Activated naive CD8-positive, alpha-beta T cell treated with anti-CD3 and anti-CD28 coated beads, Interleukin-2, amount 10 ng/mL, durations not matched to agents 7 days and 5 days (primary cell): ENCODE data around the gene NECTIN2. TPM values are rescaled to one million over a fixed set of nuclear protein-coding genes. Genes with fewer than 3 reads are reported as not detected.
A peak's percentile ranks its signal among the peaks of the same experiment; 100 is the strongest.
"Not testable (repeated sequence)": the region's sequence is repeated elsewhere in the genome, so short reads cannot be mapped to it uniquely, and the experiment has no call there.

Experiments
- ATAC-seq: fragments of 150-1000 bp; cut with Tn5 transposase; one replicate; pipeline ENCODE4 v1.10.0; 2021; ENCODE audit warnings: low read depth, moderate library complexity
- POLR2A ChIA-PET: fragments of 350-600 bp; sonication (Branson Sonifier 250); formaldehyde crosslinking; loops from one replicate; lab custom pipeline; 2021; ENCODE audit warnings: antibody characterized with exemption; lab: Charles Lee
- DNase-seq: peaks from one replicate; pipeline ENCODE4 v3.0.0; 2021
- H3K27ac Mint-ChIP-seq: one replicate; pipeline ENCODE4 v1.8.0; 2022; ENCODE audit warnings: mild to moderate bottlenecking, mixed read lengths
- H3K27me3 Mint-ChIP-seq: one replicate; pipeline ENCODE4 v1.8.0; 2022; ENCODE audit warnings: mild to moderate bottlenecking, moderate library complexity, mixed read lengths
- H3K36me3 Mint-ChIP-seq: one replicate; pipeline ENCODE4 v1.8.0; 2021; ENCODE audit warnings: mild to moderate bottlenecking, mixed read lengths
- H3K4me1 Mint-ChIP-seq: one replicate; pipeline ENCODE4 v1.8.0; 2021; ENCODE audit warnings: mixed read lengths
- H3K4me3 Mint-ChIP-seq: one replicate; pipeline ENCODE4 v1.8.0; 2022; ENCODE audit warnings: mild to moderate bottlenecking, moderate library complexity, mixed read lengths
- H3K9me3 Mint-ChIP-seq: one replicate; pipeline ENCODE4 v1.8.0; 2021; ENCODE audit warnings: mixed read lengths
- total RNA-seq, 2 experiments: library from RNA; stranded (reverse); gene quantifications; one replicate each; pipeline ENCODE4 v1.2.3, GENCODE V29; 2021

Gene NECTIN2
- total RNA-seq, 2 experiments from 2014 or later: 1.9 to 2.4 TPM

DNA sequence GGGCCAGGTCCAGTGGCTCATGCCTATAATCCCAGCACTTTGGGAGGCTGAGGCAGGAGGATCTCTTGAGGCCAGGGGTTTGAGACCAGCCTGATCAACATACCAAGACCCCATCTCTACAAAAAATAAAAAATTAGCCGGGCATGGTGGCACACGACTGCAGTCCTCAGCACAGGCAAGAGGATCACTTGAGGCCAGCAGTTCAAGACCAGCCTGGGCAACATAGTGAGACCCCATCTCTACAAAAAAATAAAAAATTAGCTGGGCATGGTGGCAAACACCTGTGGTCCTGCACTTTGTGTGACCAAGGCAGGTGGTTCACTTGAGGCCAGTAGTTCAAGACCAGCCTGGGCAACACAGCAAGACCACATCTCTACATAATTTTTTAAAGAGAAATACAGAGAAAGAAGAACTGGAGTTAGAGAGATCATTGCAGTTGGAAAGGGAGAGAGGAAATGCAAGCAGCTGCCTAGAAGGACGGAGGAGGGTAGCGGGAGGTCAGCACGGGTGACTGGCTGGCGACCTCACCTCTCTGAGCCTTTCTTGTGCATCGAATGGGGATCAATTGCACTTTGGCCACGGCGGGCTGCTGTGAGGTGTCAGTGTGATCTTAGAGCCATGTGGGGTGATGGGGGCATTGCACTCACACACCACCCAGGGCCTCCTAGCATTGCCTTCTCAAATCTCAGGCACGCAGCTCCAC, 23.3 kb upstream of the NECTIN2 start:
- H3K36me3 Mint-ChIP-seq: no peaks in the 10 kb centered on the region
- no peaks in the 10 kb centered on the region for H3K9me3 Mint-ChIP-seq
- ATAC-seq (no peak), DNase-seq (no peak)
- POLR2A ChIA-PET: no interaction called here
- no peak overlapping the region for H3K4me3 Mint-ChIP-seq
- H3K27ac Mint-ChIP-seq: no peak overlapping the region
- H3K4me1 Mint-ChIP-seq: no peaks in the 10 kb centered on the region
- peaks cover 10% of the 10 kb centered on the region for H3K27me3 Mint-ChIP-seq

GRCh38 chr19:44823373-44823698, 22.8 kb upstream of the NECTIN2 start:
- H3K27ac Mint-ChIP-seq: no peak overlapping the region
- POLR2A ChIA-PET: interaction anchor here (0.6 kb wide), 1 partner anchor 99 kb away, joined by 4 read pairs; no protein-coding TSS in a partner anchor
- H3K9me3 Mint-ChIP-seq: no peaks in the 10 kb centered on the region
- no peak overlapping the region for H3K4me3 Mint-ChIP-seq
- DNase-seq (no peak), ATAC-seq (no peak)
- no peaks in the 10 kb centered on the region for H3K4me1 Mint-ChIP-seq
- no peaks in the 10 kb centered on the region for H3K36me3 Mint-ChIP-seq
- peaks cover 10% of the 10 kb centered on the region for H3K27me3 Mint-ChIP-seq

DNA sequence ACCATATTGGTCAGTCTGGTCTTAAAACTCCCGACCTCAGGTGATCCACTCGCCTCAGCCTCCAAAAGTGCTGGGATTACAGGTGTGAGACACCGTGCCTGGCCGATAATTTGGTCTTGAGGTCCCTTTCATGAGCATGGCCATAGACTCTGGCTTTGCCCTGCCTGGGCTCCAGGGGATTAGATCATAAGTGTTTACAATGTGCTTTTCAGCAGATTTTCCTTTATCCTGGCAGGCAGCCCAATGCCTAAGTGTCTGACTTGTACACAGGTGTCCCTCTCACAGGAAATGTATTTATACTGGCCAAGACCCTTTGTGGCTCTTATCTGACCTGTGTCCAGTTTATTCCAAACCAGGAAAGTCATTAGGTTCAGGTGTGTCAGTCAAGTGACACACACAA, 21.3 kb upstream of the NECTIN2 start:
- Mint-ChIP-seq H3K27ac (no peak overlapping the region), H3K4me1 (no peaks in the 10 kb centered on the region), H3K27me3 (peaks cover 10% of the 10 kb centered on the region), H3K9me3 (no peaks in the 10 kb centered on the region), H3K36me3 (no peaks in the 10 kb centered on the region), H3K4me3 (no peak overlapping the region)
- DNase-seq: no peak
- POLR2A ChIA-PET: no interaction called here
- no peak for ATAC-seq

DNA sequence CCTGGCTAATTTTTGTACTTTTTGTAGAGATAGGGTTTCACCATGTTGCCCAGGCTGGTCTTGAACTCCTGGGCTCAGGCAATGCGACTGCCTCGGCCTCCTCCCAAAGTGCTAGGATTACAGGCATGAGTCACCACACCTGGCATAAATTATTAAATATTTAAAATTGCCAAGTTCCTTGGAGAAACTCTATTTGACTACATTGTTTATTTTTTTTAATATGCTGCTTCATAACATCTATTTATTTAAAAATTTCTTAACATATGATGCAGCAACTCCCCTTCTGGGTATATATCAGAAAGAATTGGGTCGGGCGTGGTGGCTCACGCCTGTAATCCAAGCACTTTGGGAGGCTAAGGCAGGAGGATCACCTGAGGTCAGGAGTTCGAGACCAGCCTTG, 13.2 kb upstream of the NECTIN2 start:
- H3K36me3 Mint-ChIP-seq, H3K4me3 Mint-ChIP-seq, H3K27ac Mint-ChIP-seq, H3K9me3 Mint-ChIP-seq, H3K27me3 Mint-ChIP-seq, ATAC-seq, DNase-seq, H3K4me1 Mint-ChIP-seq, POLR2A ChIA-PET: not testable (repeated sequence)

DNA sequence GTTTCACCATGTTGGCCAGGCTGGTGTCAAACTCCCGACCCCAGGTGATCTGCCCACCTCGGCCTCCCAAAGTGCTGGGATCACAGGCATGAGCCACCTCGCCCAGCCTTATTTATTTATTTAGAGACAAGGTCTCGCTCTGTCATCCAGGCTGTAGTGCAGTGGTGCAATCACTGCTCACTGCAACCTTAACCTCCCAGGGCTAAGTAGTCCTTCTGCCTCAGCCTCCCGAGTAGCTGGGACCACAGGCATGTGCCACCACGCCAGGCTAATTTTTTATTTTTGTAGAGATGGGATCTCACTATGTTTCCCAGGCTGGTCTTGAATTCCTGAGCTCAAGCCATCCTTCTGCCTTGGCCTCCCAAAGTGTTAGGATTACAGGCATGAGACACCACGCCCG, 11.7 kb upstream of the NECTIN2 start:
- H3K27ac Mint-ChIP-seq, POLR2A ChIA-PET, H3K9me3 Mint-ChIP-seq, ATAC-seq, H3K27me3 Mint-ChIP-seq, DNase-seq, H3K4me3 Mint-ChIP-seq, H3K36me3 Mint-ChIP-seq, H3K4me1 Mint-ChIP-seq: not testable (repeated sequence)

GRCh38 chr19:44839276-44839675, 6.8 kb upstream of the NECTIN2 start:
- no peak for DNase-seq
- POLR2A ChIA-PET: no interaction called here
- H3K36me3 Mint-ChIP-seq: no peaks in the 10 kb centered on the region
- H3K4me3 Mint-ChIP-seq: no peak overlapping the region
- H3K9me3 Mint-ChIP-seq: no peaks in the 10 kb centered on the region
- no peak overlapping the region for H3K27ac Mint-ChIP-seq
- peaks cover 1% of the 10 kb centered on the region for H3K27me3 Mint-ChIP-seq
- ATAC-seq: no peak
- peaks cover 4% of the 10 kb centered on the region for H3K4me1 Mint-ChIP-seq

DNA sequence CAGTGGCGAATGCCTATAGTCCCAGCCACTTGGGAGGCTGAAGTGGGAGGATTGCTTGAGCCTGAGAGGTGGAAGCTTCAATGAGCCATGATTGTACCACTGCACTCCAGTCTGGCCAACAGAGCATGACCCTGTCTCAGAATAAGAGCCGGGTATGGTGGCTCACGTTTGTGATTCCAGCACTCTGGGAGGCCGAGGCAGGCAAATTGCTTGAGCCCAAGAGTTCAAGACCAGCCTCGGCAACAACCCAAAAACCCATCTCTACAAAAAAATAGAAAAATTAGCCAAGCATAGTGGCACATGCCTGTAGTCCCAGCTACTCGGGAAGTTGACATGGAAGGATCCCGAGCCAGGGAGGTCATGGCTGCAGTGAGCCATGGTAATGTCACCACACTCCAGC, 5.3 kb upstream of the NECTIN2 start:
- Mint-ChIP-seq H3K9me3 (no peaks in the 10 kb centered on the region), H3K27me3 (peaks cover 4% of the 10 kb centered on the region), H3K27ac (no peak overlapping the region), H3K4me3 (no peak overlapping the region), H3K36me3 (no peaks in the 10 kb centered on the region), H3K4me1 (peaks cover 11% of the 10 kb centered on the region)
- POLR2A ChIA-PET: no interaction called here
- ATAC-seq (no peak), DNase-seq (no peak)

DNA sequence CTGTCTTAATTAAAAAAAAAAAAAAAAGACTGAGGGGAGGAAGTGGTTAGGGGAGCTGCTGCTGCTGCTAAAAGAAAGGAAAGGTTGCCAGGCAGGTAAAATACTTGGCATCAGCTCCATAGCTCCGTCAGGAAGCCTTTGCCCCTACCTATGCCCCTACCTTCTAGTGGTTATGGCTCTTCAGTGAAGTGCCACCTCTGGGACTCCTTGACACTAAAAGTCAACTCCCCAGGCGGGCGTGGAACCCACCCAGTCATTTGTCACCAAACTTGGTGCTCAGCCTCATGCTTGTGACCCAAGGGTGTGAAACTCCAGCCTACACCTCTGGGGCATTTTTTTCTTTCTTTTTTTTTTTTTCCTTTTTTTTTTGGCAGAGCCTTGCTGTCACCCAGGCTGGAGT, 4.9 kb upstream of the NECTIN2 start:
- DNase-seq (no peak), ATAC-seq (no peak)
- Mint-ChIP-seq H3K9me3 (no peaks in the 10 kb centered on the region), H3K4me3 (no peak overlapping the region), H3K27me3 (peaks cover 2% of the 10 kb centered on the region), H3K27ac (no peak overlapping the region), H3K36me3 (no peaks in the 10 kb centered on the region), H3K4me1 (peaks cover 11% of the 10 kb centered on the region)
- POLR2A ChIA-PET: interaction anchor here (0.7 kb wide), 1 partner anchor 198 kb away, joined by 3 read pairs; the partner anchor contains the start of gene CLASRP

DNA sequence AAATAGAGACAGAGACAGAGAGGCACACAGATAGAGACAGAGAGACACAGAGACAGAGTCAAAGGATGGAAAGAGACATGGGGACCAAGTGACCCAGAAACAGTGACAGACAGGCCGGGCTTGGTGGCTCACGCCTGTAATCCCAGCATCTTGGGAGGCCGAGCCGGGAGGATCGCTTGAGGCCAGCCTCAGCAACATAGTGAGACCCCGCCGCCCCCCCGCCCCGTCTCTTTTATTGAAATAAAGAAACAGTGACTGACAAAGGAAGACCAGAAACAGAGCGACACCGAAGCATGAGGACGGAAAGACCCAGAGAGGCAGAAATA, 848 bp upstream of the NECTIN2 start:
- DNase-seq (no peak), ATAC-seq (no peak)
- H3K9me3 Mint-ChIP-seq: no peaks in the 10 kb centered on the region
- POLR2A ChIA-PET: no interaction called here
- peaks cover 31% of the 10 kb centered on the region for H3K27me3 Mint-ChIP-seq
- peak overlapping the region; percentile 85 for H3K4me3 Mint-ChIP-seq
- peaks cover 17% of the 10 kb centered on the region for H3K4me1 Mint-ChIP-seq
- H3K36me3 Mint-ChIP-seq: no peaks in the 10 kb centered on the region
- peak overlapping the region; percentile 87 for H3K27ac Mint-ChIP-seq

GRCh38 chr19:44846455-44847143, 502 bp downstream of the NECTIN2 start:
- DNase-seq (peak; percentile 36), ATAC-seq (no peak)
- POLR2A ChIA-PET: no interaction called here
- Mint-ChIP-seq H3K4me1 (peaks cover 18% of the 10 kb centered on the region), H3K27ac (peak overlapping the region; percentile 27), H3K36me3 (no peaks in the 10 kb centered on the region), H3K4me3 (peak overlapping the region; percentile 85), H3K9me3 (no peaks in the 10 kb centered on the region), H3K27me3 (peaks cover 33% of the 10 kb centered on the region)

DNA sequence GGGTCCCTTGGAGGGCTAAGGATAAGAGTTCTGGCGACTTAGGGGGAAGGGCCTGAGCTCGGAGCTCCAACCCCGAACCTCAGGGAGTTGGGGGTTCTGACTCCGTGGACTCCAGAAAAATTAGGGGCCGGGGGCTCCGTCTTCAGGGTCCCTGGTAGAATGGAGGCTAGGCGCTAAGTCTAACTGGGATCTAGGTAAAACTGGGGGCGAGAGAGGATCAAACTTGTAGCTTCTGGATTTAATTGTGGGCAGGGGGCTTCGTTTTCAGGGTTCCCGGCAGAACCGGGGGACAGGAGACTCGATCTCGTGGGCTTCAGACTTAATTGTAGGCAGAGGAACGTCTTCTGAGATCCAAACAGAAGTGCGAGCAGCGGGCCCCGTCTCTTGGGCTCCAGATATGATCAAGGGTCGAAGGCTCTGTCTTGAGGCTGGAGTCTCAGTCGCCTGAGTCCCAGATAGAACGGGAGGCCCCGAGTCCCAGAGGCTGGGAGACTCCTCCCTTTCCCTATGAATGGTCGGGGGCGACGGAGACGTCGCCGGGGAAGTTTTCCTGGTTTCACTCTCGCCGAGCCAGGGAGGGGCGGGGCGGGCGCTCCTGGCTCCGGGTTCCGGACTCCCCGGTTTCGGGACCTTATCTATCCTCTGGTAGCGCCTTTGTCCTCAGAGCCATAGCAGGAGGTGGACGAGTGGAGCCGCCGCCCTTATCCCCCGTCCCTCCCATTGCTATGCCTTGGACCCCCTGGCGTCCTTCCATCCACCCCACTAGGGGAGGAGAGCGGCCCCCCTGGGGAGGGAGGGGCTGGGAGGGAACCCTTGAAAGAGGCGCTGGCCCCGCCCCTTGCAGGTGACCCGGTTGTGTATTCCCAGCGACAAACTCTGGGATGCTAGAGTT, 1.3 kb downstream of the NECTIN2 start:
- H3K27me3 Mint-ChIP-seq: peaks cover 36% of the 10 kb centered on the region
- DNase-seq (peak; percentile 32), ATAC-seq (no peak)
- POLR2A ChIA-PET: no interaction called here
- H3K9me3 Mint-ChIP-seq: no peaks in the 10 kb centered on the region
- H3K36me3 Mint-ChIP-seq: no peaks in the 10 kb centered on the region
- peak overlapping the region; percentile 73 for H3K4me3 Mint-ChIP-seq
- peaks cover 20% of the 10 kb centered on the region for H3K4me1 Mint-ChIP-seq
- peak overlapping the region; percentile 27 for H3K27ac Mint-ChIP-seq

DNA sequence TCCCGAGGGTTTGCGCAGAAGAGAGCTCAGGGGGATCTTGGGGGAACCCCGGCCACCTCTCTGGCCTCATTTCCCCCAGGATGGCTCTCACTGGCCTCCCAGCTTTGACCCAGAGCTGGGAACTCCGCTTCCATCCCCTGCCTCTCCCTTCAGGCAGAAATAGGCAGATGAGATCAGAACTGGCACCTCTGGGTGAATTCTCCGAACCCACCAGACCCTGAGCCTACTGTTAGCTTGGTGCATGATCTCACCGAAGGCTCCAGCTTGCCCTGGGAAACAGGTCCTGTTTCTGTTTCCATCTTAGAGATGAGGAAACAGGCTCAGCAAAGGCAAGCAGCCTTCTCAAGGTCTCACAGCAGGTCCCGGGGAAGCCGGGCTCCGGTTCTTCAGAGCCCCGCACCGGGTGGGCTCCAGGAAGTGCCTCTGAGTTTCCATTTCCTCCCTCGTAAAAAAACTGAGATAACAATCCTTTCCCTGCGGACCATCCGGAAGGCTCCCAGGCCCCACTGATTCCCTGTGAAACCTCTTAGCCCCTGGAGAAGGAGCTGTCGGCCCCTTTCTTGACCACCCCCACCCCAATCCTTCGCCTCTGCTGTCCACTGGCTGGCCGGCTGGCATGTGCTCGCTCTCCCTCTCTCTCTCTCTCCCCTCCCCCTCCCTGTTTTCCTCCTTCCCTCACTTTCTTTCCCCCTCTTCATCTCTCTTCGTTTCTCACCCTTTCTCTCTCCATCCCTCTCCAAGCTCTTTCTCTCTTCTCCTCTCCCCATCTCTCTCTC, 2.1 kb downstream of the NECTIN2 start:
- Mint-ChIP-seq H3K9me3 (no peaks in the 10 kb centered on the region), H3K4me1 (peaks cover 20% of the 10 kb centered on the region), H3K27me3 (peaks cover 36% of the 10 kb centered on the region), H3K36me3 (no peaks in the 10 kb centered on the region), H3K4me3 (no peak overlapping the region), H3K27ac (no peak overlapping the region)
- DNase-seq: no peak
- POLR2A ChIA-PET: no interaction called here
- no peak for ATAC-seq

- no peaks in the 10 kb centered on the region for H3K9me3 Mint-ChIP-seq
- no peak overlapping the region for H3K4me3 Mint-ChIP-seq
- DNase-seq: no peak
- no peak for ATAC-seq
- no peaks in the 10 kb centered on the region for H3K36me3 Mint-ChIP-seq
- POLR2A ChIA-PET: no interaction called here
- H3K27me3 Mint-ChIP-seq: peaks cover 43% of the 10 kb centered on the region
- H3K27ac Mint-ChIP-seq: no peak overlapping the region
- peaks cover 20% of the 10 kb centered on the region for H3K4me1 Mint-ChIP-seq
Observed at GRCh38 chr19:44848812-44849447, 2.8 kb downstream of the NECTIN2 start.
